ENCODE results near the gene MAST1.
"Not testable (repeated sequence)": the region's sequence is repeated elsewhere in the genome, so short reads cannot be mapped to it uniquely, and the experiment has no call there.

MAST1 gene

GRCh38 chr19:12838182-12838885 is at the start of gene MAST1:
Gene MAST1 (plus strand): TSS chr19:12838515. CDS start chr19:12838573, 58 bp downstream.
- no peak for DNase-seq (ENCODE audit: low read depth)

- DNase-seq (ENCODE audit: low read depth) = no peak
Measured at GRCh38 chr19:12788682-12789097, 49.6 kb upstream of the MAST1 start.

GRCh38 chr19:12789098-12789903 is 49.0 kb upstream of the MAST1 start:
- DNase-seq (ENCODE audit: low read depth) = no peak

GRCh38 chr19:12789904-12790619 is 48.3 kb upstream of the MAST1 start:
- DNase-seq (ENCODE audit: low read depth) = peak; percentile 75

- no peak for DNase-seq (ENCODE audit: low read depth)
Measured at GRCh38 chr19:12790628-12791344, 47.5 kb upstream of the MAST1 start.

GRCh38 chr19:12791345-12792050 is 46.8 kb upstream of the MAST1 start, which contains the start of gene JUNB:
Gene JUNB (plus strand): TSS chr19:12791486. CDS start chr19:12791772, 286 bp downstream.
- peak; percentile 97 for DNase-seq (ENCODE audit: low read depth)

GRCh38 chr19:12792051-12792852 is 46.1 kb upstream of the MAST1 start:
- DNase-seq (ENCODE audit: low read depth) = peak; percentile 80

GRCh38 chr19:12792853-12793289 is 45.4 kb upstream of the MAST1 start:
- no peak for DNase-seq (ENCODE audit: low read depth)

GRCh38 chr19:12793290-12794195 is 44.8 kb upstream of the MAST1 start:
- peak; percentile 93 for DNase-seq (ENCODE audit: low read depth)

- no peak for DNase-seq (ENCODE audit: low read depth)
Measured at GRCh38 chr19:12794196-12794941, 43.9 kb upstream of the MAST1 start.

- DNase-seq (ENCODE audit: low read depth) = no peak
Measured at GRCh38 chr19:12794971-12795381, 43.3 kb upstream of the MAST1 start.

- DNase-seq (ENCODE audit: low read depth) = no peak
Measured at GRCh38 chr19:12796146-12797071, 41.9 kb upstream of the MAST1 start.

GRCh38 chr19:12797141-12797587 is 41.2 kb upstream of the MAST1 start:
- no peak for DNase-seq (ENCODE audit: low read depth)

- DNase-seq (ENCODE audit: low read depth) = not testable (repeated sequence)
Measured at GRCh38 chr19:12797607-12798006, 40.7 kb upstream of the MAST1 start.

- no peak for DNase-seq (ENCODE audit: low read depth)
Measured at GRCh38 chr19:12799742-12800465, 38.4 kb upstream of the MAST1 start.

- no peak for DNase-seq (ENCODE audit: low read depth)
Measured at GRCh38 chr19:12800466-12800770, 37.9 kb upstream of the MAST1 start.
